Activated CD4-positive, CD25-positive, alpha-beta regulatory T cell treated with anti-CD3 and anti-CD28 coated beads, Interleukin-2, amount 50 U/mL, for 24 hours (primary cell): ENCODE data around the gene FAM163B.
"Not testable (repeated sequence)": the region's sequence is repeated elsewhere in the genome, so short reads cannot be mapped to it uniquely, and the experiment has no call there.

Source experiments
- ATAC-seq, 2 donors: fragments of 150-1000 bp; cut with Tn5 transposase; one replicate each; pipeline ENCODE4 v1.10.0; 2021; ENCODE audit warnings: mild to moderate bottlenecking in 1 of 2, moderate library complexity in 1 of 2

Gene FAM163B

GRCh38 chr9:133566382-133566781 lies 42.8 kb downstream of the FAM163B start:
- no peak for ATAC-seq

- ATAC-seq, result no peak
These were observed 44.6 kb downstream of the FAM163B start for GRCh38 chr9:133564451-133565116.

GRCh38 chr9:133563814-133564213 lies 45.4 kb downstream of the FAM163B start:
- ATAC-seq, result not testable (repeated sequence)

- ATAC-seq, result no peak
These were observed 45.8 kb downstream of the FAM163B start for GRCh38 chr9:133563291-133563796.

- no peak for ATAC-seq
These were observed 46.4 kb downstream of the FAM163B start for GRCh38 chr9:133562611-133563290.

- ATAC-seq, result no peak
These were observed 47.1 kb downstream of the FAM163B start for GRCh38 chr9:133561976-133562554.

- ATAC-seq, result no peak
These were observed 48.2 kb downstream of the FAM163B start for GRCh38 chr9:133560944-133561343.

GRCh38 chr9:133560311-133560710 lies 48.9 kb downstream of the FAM163B start:
- ATAC-seq, result no peak

GRCh38 chr9:133558191-133559126 lies 50.7 kb downstream of the FAM163B start:
- peak; percentile 69 to 86 for ATAC-seq

GRCh38 chr9:133557581-133557980 lies 51.6 kb downstream of the FAM163B start:
- ATAC-seq, result no peak

GRCh38 chr9:133556354-133556753 lies 52.8 kb downstream of the FAM163B start:
- ATAC-seq, result no peak

GRCh38 chr9:133554729-133555128 lies 54.5 kb downstream of the FAM163B start:
- no peak for ATAC-seq

GRCh38 chr9:133553973-133554713 lies 55.0 kb downstream of the FAM163B start:
- no peak for ATAC-seq

- no peak for ATAC-seq
These were observed 56.1 kb downstream of the FAM163B start for GRCh38 chr9:133553123-133553522.

- no peak for ATAC-seq
These were observed 57.0 kb downstream of the FAM163B start for GRCh38 chr9:133552236-133552635.

GRCh38 chr9:133551446-133551845 lies 57.7 kb downstream of the FAM163B start:
- ATAC-seq, result no peak

GRCh38 chr9:133547116-133547515 lies 62.1 kb downstream of the FAM163B start:
- no peak for ATAC-seq

GRCh38 chr9:133546287-133546680 lies 62.9 kb downstream of the FAM163B start:
- ATAC-seq, result no peak

- no peak for ATAC-seq
These were observed 63.5 kb downstream of the FAM163B start for GRCh38 chr9:133545494-133546286.

- ATAC-seq, result no peak
These were observed 65.3 kb downstream of the FAM163B start for GRCh38 chr9:133543772-133544467.

GRCh38 chr9:133542002-133542401 lies 67.2 kb downstream of the FAM163B start:
- no peak for ATAC-seq
